Fibroblast of skin of right biceps (primary cell): ENCODE results near the gene E2F1.

Experiments used
- DNase-seq: peaks from one replicate; pipeline ENCODE4 v3.0.0-alpha.2; 2013

E2F1 gene

GRCh38 chr20:33685328-33686099 lies 671 bp downstream of the E2F1 start:
- DNase-seq, result peak; percentile 36

- DNase-seq, result no peak
Observed at GRCh38 chr20:33684533-33685327, 1.5 kb downstream of the E2F1 start.

- no peak for DNase-seq
Observed at GRCh38 chr20:33681728-33682353, 4.3 kb downstream of the E2F1 start.

GRCh38 chr20:33681288-33681687 lies 4.9 kb downstream of the E2F1 start:
- no peak for DNase-seq

- DNase-seq, result peak; percentile 41
Observed at GRCh38 chr20:33680686-33681085, 5.5 kb downstream of the E2F1 start.

- no peak for DNase-seq
Observed at GRCh38 chr20:33679758-33680485, 6.3 kb downstream of the E2F1 start.

- no peak for DNase-seq
Observed at GRCh38 chr20:33677991-33678702, 8.0 kb downstream of the E2F1 start.

GRCh38 chr20:33676652-33677645 lies 9.2 kb downstream of the E2F1 start:
- no peak for DNase-seq

GRCh38 chr20:33676121-33676520 lies 10.1 kb downstream of the E2F1 start:
- DNase-seq, result no peak

- DNase-seq, result no peak
Observed at GRCh38 chr20:33675136-33675959, 10.8 kb downstream of the E2F1 start.

- peak; percentile 77 for DNase-seq
Observed at GRCh38 chr20:33674294-33675135, 11.7 kb downstream of the E2F1 start, which contains the start of gene NECAB3. Gene NECAB3 (minus strand): TSS chr20:33674428. CDS start chr20:33674352, 76 bp downstream.

GRCh38 chr20:33673410-33674293 lies 12.5 kb downstream of the E2F1 start:
- no peak for DNase-seq

GRCh38 chr20:33673114-33673409 lies 13.1 kb downstream of the E2F1 start:
- no peak for DNase-seq

GRCh38 chr20:33672426-33673113 lies 13.6 kb downstream of the E2F1 start:
- DNase-seq, result no peak

GRCh38 chr20:33671573-33672288 lies 14.5 kb downstream of the E2F1 start:
- no peak for DNase-seq

- DNase-seq, result no peak
Observed at GRCh38 chr20:33670715-33671499, 15.3 kb downstream of the E2F1 start.
